ENCODE measurements around the gene GRAMD1B.
"Not testable (repeated sequence)": the region's sequence is repeated elsewhere in the genome, so short reads cannot be mapped to it uniquely, and the experiment has no call there.

The GRAMD1B gene

GRCh38 chr11:123653483-123653826 lies 223.4 kb downstream of the GRAMD1B start:
- DNase-seq: no peak

GRCh38 chr11:123653827-123654565 lies 223.9 kb downstream of the GRAMD1B start:
- peak; percentile 40 for DNase-seq

- peak; percentile 50 for DNase-seq
Measured at GRCh38 chr11:123654566-123655081, 224.6 kb downstream of the GRAMD1B start, which contains the start of gene SCN3B. Gene SCN3B, minus strand, starts transcription at chr11:123654624. Its CDS starts 823 bp downstream, at chr11:123653801.

- no peak for DNase-seq
Measured at GRCh38 chr11:123659311-123659710, 229.2 kb downstream of the GRAMD1B start.

GRCh38 chr11:123659965-123660364 lies 229.9 kb downstream of the GRAMD1B start:
- not testable (repeated sequence) for DNase-seq

DNA sequence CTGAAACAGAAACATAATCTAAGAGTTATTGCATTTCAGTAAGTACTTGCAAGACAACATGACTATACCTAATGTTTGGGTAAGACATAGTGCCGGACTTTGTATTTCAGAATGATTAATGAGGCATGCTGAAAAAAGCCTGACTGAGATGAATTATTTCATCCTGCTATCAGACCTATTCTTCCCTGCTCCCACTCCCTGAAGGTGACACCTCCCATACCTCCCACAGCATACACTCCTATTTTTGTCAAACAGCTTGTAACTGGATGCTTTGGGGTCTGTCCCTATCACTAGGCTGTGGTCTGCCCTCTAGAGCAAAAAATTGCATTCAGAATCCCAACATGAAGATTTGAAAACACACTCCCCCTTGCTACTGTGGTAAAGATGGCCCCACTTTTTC lies 235.2 kb downstream of the GRAMD1B start:
- DNase-seq: no peak

DNA sequence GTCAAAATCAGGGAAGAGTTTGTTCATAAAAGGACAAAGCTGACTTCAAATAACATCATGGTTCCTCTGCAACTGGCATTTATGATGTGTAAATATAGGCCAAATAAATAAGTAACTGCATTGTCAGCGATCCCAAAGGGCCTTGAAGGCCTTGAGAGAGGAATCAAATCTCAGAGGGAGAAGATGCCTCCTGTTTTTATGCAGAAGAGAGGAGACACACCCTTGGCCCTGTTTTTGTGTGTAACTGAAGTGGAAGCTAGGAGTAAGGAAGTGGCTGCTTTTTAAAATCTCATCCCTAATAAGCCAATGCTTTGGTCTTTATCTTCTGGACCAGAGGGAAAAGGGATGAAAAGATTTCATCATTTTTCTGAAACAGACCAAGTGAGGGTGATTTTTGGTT lies 240.0 kb downstream of the GRAMD1B start:
- DNase-seq: no peak

GRCh38 chr11:123671534-123671933 lies 241.5 kb downstream of the GRAMD1B start:
- DNase-seq: no peak

DNA sequence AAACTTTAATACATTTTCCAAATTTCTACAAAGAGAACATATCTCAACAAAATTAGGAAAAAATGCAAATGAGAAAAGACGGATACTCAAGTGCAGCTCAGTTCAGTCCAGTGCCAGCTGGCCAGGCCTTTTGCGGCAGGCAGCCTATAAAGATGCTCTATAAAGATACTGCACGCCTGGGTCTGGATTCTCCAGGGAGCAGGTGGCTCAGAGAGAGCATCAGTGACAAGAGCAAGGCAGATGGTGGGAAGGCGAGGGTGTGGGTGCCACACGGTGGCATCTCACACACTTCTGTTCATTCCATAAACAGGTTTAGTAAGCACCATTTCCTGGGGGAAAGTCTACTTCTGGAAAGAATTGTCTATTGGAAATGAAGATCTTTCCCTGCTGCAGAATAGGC lies 242.5 kb downstream of the GRAMD1B start:
- no peak for DNase-seq

- DNase-seq: no peak
Measured at GRCh38 chr11:123674297-123674696, 244.2 kb downstream of the GRAMD1B start.

Data from activated CD4-positive, CD25-positive, alpha-beta regulatory T cell treated with anti-CD3 and anti-CD28 coated beads, Interleukin-2, amount 50 U/mL, for 72 hours (primary cell).